SW 1271 (cell line): ENCODE data around the gene SRMS.
A peak's percentile ranks its signal among the peaks of the same experiment; 100 is the strongest.
"Not testable (repeated sequence)": the region's sequence is repeated elsewhere in the genome, so short reads cannot be mapped to it uniquely, and the experiment has no call there.

Source experiments
- DNase-seq, 2 experiments: peaks; one replicate each; lab custom pipeline; 2025; lab: John Stamatoyannopoulos, UW

SRMS gene

GRCh38 chr20:63565021-63565698 lies 17.6 kb upstream of the SRMS start:
- DNase-seq = no peak

DNA sequence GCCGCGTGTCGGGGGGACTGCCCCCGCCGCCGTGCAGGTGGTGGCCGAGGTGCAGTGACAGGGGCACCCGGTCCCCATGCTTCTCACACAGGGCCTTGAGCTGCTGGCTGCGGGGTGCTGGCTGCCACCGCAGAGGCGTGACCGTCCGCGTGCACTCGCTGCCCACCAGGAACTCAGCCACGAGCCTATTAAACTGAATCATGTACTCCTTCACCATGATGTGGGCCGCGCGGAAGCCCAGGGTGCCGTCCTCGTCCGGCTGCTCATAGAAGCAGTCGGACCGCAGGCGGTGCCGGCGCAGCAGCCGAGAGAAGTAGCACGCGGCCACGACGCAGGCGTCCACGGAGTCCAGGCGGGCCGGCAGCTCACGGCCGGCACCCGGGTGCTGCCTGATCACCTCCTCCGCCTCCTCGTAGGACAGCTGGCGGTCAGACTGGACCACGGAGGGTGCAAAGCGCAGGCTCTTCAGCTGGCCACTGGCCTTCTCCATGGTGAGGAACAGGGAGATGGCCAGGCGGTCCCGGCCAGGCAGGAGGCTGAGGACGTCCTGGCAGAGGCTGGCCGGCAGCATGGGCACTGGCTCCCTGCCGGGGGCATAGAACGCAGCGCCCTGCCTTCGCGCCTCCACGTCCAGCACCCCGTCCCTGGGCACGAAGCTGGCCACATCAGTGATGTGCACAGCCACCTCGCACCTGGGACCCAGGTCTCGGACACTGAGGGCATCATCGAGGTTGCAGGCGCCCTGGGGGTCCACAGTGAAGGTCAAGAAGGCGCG lies 16.7 kb upstream of the SRMS start:
- DNase-seq = no peak

- DNase-seq = no peak
Observed at GRCh38 chr20:63563225-63563935, 15.8 kb upstream of the SRMS start.

GRCh38 chr20:63562461-63563224 lies 15.1 kb upstream of the SRMS start:
- no peak for DNase-seq

DNA sequence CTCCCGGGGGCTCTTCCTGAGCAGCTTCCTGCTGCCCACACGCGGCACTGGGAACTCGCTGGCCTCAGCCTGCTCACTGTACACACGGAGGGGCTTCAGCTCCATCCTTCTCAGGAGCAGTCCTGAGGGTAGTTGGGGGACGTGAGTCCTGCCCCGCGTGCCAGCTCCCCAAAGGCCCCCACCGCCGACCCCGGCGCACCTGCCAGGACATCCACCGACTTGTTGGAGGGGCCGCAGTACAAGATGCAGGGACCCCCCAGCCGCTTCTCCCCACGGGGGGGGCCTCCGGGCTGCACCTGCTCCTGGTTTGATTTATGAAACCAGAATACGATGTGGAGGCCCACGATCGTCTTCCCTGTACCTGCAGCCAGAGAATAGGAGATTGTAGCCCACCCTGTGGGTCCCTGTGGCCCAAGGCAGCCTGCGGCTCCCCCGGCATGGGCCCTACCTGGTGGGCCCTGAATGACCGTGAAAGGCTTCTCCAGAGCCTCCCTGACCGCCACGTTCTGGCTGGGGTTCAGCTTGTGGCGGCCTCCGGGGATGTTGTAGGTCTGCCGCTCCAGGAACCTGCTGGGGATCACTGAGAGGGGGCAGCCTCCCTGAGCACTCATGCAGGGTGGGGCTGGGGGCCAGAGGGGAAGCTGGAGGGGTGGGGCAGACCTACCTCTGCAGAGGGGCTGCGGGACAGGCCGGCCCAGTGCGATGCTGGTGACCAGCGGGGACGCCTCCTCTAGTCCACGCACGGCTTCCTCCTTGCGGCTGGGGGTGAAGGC lies 14.3 kb upstream of the SRMS start:
- no peak for DNase-seq

- DNase-seq = no peak
Observed at GRCh38 chr20:63560856-63561609, 13.5 kb upstream of the SRMS start.

DNA sequence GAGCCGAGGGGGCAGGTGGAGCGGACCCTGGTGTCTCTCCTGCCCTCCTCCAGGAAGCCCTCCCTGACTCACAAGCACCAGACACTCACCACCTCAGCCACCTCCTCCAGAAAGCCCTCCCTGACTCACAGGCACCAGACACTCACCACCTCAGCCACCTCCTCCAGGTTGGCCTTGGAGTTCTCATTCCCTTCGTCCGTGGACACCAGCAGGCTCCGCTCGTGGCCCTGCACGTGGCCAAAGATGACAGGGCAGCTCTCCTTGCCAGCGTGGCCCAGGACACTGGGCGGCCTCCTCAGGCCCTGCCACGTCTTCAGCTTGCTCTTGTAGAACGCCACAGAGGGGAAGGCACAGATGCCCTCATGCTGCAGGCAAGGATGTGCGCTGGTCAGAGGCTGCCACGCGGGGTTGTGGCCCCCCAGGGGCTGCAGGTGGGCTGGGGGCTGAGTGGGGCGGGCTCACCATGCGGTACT lies 12.8 kb upstream of the SRMS start:
- DNase-seq = no peak

DNA sequence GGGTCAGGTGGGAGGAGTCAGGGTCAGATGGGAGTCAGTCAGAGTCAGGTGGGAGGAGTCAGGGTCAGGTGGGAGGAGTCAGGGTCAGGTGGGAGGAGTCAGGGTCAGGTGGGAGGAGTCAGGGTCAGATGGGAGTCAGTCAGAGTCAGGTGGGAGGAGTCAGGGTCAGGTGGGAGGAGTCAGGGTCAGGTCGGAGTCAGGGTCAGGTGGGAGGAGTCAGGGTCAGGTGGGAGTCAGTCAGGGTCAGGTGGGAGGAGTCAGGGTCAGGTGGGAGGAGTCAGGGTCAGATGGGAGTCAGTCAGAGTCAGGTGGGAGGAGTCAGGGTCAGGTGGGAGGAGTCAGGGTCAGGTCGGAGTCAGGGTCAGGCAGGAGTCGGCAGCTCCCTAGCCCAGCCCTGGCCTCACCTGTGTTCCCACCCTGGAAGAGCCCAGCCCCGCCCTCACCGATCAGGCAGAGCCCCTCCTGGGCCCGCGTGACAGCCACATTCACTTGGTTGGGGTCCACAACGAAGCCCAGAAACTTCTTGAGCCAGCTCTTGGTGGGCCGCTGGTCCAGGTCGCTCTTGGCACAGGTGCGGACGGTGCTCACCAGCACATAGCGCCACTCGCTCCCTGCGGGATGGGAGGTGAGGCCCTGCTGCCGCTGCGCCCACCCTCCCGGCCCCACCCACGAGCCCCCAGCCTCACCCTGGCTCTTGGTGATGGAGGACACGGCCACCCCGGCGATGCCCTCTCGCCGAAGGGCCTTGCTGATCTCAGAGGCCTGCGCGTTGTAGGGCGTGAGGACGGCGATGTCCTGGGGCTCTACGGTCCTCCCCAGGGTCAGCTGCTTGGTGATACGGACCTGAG lies 12.2 kb upstream of the SRMS start:
- DNase-seq = not testable (repeated sequence)

DNA sequence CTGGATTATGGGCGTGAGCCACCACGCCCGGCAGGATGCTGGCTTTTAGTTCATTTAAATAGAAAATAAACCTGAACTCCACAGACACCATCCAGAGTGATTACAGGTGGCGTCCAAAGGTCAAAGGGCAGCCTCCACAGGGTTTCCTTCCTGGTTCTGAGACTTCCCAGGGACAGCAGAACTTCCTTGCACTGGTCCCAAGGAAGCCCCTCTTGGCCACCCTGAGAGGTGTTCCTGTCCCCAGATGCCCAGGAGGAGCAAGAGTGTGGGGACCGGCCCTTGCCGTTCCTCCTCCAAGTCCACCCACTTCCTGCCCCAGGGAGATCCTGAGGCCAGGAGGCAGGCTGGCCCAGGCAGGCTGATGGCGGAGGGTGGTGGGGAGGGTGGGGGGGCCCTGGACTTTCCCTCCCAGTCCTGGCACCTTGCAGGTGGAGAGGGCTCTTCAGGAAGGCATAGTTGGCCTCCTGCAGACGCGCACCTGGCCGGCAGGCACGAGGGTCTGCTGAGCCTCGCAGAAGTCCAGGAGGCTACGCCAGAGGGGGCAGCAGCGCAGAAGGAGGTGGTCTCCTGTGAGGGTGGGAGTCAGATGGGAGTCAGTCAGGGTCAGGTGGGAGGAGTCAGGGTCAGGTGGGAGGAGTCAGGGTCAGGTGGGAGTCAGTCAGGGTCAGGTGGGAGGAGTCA lies 11.4 kb upstream of the SRMS start:
- no peak for DNase-seq

DNA sequence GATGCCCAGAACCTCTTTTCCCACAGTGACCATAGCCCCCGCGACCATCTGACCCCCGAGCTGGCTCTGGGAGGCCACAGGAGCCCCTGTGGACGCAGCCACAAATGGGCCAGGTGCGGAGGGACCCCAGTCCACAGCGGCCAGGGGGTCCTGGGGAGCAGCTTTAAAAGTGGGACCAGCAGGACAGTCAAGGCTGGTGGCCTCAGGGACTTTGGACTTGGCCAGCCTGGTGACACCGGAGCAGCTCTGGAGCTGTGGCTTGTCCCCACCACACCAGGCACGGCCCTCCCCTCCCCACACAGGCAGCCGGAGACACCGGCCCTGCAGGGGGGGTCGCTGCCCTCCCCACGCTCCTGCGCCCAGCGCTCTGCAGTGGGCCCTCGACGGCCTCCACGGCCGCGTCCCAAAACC lies 9.9 kb upstream of the SRMS start:
- DNase-seq = no peak

GRCh38 chr20:63556873-63557478 lies 9.4 kb upstream of the SRMS start:
- DNase-seq = no peak

- no peak for DNase-seq
Observed at GRCh38 chr20:63555661-63556381, 8.3 kb upstream of the SRMS start.

DNA sequence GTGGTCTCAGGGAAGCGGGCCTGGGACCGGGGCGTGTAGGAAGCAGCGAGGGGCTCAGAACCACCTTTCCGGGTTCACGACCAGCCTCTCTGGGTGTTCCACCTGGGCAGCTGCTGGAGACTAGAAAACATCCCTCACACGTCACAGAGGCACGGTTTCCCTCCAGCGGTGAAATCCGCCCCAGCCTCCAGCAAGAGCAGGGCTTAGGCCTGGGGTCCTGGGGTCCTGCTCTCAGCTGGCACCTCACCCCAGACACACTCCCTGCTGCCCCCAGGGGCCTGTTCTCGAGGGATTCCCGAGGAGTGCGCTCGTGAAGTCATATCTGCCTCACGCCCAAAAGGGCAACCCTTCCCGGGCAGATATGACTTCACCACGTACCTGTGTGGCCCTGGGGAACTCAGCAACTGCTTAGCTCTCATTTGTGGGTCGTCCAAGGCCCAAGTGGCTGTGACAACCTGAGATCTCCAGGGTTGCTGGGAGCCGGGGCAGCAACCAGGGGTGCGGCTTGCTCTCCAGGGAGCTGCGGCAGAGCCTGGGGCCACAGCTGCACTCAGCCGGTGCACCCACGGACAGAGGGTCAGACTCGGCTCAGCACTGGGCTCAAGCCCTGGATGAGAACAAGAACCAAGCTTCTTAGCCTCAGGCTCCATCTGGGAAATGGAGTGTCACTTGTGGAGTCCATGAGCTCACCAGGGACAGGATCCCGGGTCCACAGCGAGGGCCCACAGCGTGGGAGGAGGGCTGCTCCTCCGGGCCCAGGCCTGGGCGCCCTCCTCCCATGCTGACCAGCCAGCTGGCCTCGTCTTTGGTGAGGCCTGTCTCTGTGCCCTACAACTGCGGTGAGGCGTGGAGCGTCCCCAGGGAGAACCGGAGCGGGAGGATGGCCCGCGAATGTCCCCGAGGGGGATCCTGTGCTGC lies 7.1 kb upstream of the SRMS start:
- DNase-seq = no peak

DNA sequence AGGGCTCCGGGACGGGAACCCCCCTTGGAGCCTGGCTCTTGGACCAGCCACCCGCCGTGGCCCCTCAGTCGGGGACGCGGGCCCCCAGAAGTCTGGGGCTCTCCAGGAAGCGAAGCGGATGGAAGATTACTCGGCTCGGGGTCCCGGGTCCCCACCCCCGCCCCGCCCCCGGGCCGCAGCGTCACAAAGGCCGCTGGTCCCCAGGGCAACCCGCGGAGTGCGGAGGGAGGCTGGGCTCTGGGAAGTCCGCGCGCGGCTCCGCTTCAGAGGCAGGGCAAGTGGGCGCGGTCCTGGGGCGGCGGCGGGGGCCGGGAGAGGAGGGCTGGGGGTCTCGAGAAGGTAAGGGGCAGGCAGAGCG lies 6.4 kb upstream of the SRMS start, which contains the start of gene FNDC11:
Gene FNDC11 (plus strand): TSS at position 227 of the 358 bp plus-strand sequence. CDS start 1,505 bp downstream, outside the sequence.
- no peak for DNase-seq

DNA sequence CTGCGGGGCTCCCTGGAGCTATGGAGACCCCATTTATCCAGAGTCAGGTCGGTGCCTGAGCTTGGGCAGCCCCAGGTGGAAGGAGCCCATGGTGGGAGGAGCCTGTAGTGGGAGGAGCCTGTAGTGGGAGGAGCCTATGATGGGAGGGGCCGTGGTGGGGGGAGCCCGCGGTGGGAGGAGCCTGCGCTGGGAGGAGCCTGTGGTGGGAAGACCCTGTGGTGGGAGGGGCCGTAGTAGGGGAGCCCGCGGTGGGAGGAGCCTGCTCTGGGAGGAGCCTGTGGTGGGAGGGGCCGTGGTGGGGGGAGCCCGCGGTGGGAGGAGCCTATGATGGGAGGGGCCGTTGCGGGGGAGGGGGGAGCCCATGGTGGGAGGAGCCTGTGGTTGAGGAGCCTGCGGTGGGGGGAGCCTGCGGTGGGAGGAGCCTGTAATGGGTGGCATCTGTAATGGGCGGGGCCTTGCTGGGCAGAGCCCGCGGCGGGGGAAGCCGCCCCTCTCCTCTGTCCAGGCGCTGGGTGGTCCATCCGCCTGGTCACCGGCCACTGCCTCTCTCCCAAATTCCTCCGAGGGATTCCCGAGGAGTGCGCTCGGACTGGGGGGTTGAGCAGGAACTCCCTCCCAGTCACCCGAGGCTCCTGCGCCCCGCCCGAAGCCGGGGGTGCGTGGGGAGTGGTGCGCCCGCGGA lies 5.8 kb upstream of the SRMS start:
- DNase-seq = peak in 1 of 2 experiments; percentile 63
